DMS114 treated with DMSO at 0.1 percent for 48 hours (cell line): Measurements from ENCODE around the gene NISCH.

Source experiments
- DNase-seq: peaks from one replicate; lab custom pipeline; 2025; ENCODE audit not compliant: unreplicated experiment; lab: John Stamatoyannopoulos, UW

NISCH gene

GRCh38 chr3:52446631-52447511 lies 8.5 kb upstream of the NISCH start:
- DNase-seq: peak; percentile 30

- DNase-seq: no peak
Measured at GRCh38 chr3:52447512-52448355, 7.7 kb upstream of the NISCH start.

- no peak for DNase-seq
Measured at GRCh38 chr3:52450489-52451236, 4.7 kb upstream of the NISCH start.

- no peak for DNase-seq
Measured at GRCh38 chr3:52451237-52452083, 3.9 kb upstream of the NISCH start.

- DNase-seq: no peak
Measured at GRCh38 chr3:52452126-52452525, 3.3 kb upstream of the NISCH start.

GRCh38 chr3:52452570-52453221 lies 2.7 kb upstream of the NISCH start:
- no peak for DNase-seq

- no peak for DNase-seq
Measured at GRCh38 chr3:52453496-52454249, 1.7 kb upstream of the NISCH start, which contains the start of gene TNNC1. Gene TNNC1 (minus strand): TSS chr3:52454041. CDS start chr3:52454015, 26 bp downstream.

GRCh38 chr3:52454250-52454937 lies 1.0 kb upstream of the NISCH start:
- DNase-seq: no peak

GRCh38 chr3:52454938-52455282 lies 494 bp upstream of the NISCH start:
- no peak for DNase-seq

- no peak for DNase-seq
Measured at GRCh38 chr3:52456169-52456799, 880 bp downstream of the NISCH start.

GRCh38 chr3:52456800-52457183 lies 1.4 kb downstream of the NISCH start:
- no peak for DNase-seq

- DNase-seq: no peak
Measured at GRCh38 chr3:52458031-52458760, 2.8 kb downstream of the NISCH start.

- DNase-seq: no peak
Measured at GRCh38 chr3:52458770-52459545, 3.6 kb downstream of the NISCH start.

- no peak for DNase-seq
Measured at GRCh38 chr3:52461874-52462273, 6.5 kb downstream of the NISCH start.

GRCh38 chr3:52463416-52463815 lies 8.0 kb downstream of the NISCH start:
- no peak for DNase-seq

GRCh38 chr3:52468336-52468735 lies 12.9 kb downstream of the NISCH start:
- no peak for DNase-seq

- DNase-seq: no peak
Measured at GRCh38 chr3:52469001-52469400, 13.6 kb downstream of the NISCH start.
